Stimulated activated CD8-positive, alpha-beta memory T cell treated with anti-CD3 and anti-CD28 coated beads, Interleukin-15, amount 100 ng/mL, for 1 hour (primary cell): ENCODE measurements around the gene ARHGEF3.

Experiments
- DNase-seq: peaks from one replicate; pipeline ENCODE4 v3.0.0-alpha.2; 2020; ENCODE audit warnings: low read depth

ARHGEF3 gene

DNA sequence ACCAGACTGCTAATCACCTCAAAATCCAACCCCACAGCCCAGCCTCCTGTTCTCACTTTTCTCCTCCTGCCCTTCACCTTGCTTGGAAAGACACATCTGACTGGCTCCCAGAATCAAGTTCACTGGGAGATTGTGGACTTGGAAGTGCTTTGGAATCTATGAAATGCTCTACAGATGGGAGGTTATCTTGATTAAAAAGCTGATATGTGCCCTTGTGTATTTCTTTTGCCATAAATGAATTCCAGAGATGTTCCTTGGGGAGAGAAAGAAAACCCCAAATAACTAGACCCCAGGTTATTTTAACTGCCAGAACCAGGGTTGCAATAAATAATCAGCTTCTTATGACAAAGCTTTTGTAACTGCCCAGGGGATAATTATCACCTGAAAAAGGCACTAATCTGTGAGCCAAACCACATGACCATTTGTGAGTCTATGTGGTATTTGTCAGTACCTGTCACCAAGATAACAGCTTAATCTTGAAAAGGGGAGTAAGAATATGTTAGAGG lies 21.7 kb upstream of the ARHGEF3 start:
- no peak for DNase-seq

DNA sequence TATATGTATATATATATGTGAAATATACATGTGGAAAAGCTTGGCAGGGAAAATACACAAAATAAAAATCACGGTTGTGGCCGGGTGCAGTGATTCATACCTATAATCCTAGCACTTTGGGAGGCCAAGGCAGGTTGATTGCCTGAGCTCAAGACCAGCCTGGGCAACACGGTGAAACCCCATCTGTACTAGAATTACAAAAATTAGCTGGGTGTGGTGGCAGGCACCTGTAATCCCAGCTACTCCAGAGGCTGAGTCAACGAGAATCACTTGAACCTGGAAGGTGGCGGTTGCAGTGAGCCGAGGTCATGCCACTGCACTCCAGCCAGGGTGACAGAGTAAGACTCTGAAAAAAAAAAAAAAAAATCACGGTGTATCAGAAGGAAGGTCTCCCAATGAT lies 20.8 kb upstream of the ARHGEF3 start:
- no peak for DNase-seq

DNA sequence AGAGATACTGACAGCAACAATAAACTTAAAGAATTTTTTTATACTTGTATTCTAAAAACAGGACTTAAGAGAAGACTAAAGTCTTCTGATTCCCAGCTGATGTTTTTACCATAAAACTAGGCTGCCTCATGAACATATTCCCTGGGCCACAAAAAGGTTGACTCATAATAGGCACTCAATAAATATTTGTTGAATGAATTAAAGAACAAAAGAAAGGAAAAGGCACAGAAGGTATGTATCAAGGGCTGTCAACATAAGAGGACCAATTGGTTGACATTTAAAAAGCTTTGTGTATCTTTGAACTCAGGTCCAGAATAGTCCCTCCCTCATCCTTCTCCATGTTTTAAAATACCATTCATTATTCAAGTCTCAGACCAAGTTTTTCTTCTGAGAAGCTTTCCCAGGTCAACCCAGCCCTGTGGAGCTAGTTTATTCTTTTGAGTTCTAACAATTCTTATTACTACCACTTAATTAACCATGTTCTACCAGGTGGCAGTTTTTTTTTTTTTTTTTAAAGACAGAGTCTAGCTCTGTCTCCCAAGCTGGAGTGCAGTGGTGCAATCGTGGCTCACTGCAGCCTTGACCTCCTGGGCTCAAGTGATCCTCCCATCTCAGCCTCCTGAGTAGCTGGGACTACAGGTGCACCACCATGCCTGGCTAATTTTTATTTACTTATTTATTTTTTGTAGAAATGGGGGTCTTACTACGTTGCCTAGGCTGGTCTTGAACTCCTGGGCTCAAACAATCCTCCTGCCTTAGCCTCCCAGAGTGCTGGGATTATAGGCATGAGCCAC lies 17.5 kb upstream of the ARHGEF3 start:
- DNase-seq: no peak

DNA sequence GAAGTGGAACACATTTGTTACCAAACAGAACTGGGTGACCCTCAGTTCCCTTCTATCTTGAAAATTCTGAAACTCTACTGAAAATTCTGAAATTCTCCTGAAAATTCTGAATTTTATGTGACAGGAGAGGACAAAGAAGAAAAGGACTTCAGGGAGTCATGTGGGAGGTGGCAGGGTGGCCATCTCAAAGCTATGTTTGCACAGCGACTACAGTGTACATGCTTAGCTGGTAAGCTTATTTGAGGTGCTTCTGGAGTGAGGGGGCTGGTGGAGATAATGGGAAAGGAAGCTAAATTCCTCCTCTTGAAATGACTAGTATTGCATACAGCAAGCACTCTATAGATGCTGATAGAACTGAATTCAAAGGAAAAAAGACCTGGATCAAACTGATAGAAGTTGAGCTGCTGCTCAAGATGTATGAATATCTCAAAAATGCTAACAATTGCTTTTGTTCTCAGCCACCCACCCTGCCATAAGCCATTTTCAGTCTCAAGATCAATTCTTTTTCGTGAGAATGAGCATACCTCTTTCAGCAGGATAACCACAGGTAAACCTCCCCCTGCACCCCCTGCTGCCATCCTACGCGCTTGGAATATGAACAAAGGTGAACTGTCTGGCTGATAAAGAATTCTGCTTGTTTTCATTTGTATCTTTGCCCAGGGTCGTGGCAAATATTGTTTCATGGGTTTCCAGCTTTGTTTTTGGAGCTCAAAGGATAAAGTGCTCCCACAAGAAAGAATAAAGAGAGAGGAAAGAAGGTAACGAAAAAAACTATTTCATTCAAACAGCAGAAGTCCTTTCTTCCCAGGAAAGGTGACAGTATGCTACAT lies 16.6 kb upstream of the ARHGEF3 start:
- no peak for DNase-seq

DNA sequence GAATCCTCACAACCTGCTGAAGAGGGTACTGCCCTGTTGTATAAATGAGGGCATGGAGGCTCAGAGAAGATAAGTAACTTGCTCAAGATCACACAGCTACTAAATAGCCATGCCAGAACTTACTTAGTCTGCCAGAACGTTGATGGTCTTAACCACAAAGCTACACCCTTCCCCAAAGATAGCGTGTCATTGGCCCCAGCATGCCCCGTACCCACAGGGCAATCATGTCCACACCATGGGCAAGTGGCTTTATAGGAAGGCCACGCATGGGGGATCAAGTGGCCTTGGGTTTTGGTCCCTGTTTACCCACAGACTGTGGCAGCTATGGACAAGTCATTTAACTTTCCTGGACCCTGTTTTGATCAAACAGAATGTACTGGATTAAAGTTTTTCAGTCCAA lies 15.9 kb upstream of the ARHGEF3 start:
- DNase-seq: no peak

DNA sequence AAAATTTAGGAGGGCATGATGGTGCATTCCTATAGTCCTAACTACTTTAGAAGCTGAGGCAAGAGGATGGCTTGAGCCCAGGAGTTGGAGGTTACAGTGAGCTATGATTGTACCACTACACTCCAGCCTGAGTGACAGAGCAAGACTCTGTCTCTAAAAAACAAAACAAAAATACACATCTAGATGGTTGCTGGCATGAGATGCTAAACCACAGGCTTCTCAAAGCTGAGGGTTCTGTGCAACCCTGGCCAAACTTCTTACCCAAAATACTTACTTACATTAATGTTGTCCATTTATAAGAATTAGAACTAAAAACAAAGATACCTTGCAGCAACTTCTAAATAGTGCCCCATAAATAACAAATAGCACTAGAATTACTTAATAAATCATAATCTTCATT lies 14.3 kb upstream of the ARHGEF3 start:
- DNase-seq: no peak

DNA sequence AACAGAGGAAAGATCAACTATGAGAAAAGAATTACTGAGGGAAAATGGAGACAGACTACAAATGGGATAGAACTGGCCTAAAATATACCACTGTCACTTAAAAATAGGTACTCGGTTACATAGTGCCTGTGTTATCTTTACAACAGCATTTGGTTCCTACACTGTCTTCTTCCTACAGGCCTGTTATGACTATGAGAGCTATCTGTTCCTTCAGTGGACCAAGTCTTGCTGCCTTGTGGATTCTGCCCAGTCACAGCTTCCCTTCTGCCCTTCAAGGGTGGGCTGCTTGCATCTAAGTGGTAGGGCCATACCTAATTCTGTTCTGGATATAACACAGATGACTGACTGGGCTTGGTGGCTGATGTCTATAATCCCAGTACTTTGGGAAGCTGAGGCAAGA lies 13.8 kb upstream of the ARHGEF3 start:
- no peak for DNase-seq

DNA sequence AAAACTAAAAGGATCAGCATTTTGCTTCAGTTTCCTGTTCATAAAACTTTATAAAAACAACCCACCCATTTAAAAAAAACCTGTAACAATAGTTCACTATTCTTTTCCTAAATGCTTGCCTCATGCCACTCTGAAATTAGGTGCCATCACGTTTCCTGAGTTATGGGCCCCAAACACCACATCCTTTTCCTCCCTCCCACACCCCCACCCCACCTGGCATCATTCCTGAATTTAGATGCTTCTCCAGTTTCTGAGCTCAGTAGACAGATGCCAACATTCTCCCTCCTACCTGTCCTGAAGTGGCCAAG lies 11.9 kb upstream of the ARHGEF3 start:
- no peak for DNase-seq

DNA sequence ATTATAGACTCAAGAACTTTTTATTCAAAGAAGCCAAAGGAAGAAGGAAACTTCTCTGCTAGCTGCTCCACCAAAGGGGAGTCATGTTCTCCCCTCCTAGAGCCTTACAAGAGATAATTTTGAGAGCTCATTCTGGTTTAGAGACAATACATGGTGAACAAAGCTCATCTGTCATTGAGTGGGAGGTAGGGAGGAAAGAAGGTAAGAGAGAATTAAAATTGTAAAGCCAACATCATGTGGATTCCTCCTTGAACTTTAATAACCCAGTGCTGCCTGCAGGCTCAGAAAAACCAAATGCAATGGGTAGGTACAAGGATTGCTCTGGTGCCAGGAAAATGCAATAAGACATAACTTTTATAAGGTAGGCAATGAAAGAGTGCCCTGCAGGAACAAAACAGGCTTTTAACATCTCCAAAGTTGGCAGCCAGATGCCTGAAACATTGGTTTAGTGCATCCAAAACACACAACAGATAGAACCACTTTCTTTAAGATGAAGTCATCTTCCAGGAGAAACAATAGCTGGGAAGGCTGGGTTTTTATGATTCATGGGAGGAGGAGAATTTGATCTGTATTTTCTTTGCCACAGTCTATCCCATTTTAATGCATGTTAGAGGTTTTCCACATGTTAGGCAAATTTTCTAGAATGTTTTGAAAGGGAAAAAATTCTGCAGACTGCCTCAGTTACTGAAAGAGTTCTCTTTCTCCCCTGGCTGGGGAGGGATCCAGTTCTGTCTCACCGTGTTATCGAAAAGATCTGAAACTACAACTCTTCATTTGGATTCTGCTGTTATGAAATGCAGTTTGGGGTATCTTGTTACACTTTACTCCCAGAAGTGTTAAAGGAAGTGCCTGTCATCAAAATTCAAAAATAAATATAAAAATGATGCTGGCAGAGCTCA lies 11.3 kb upstream of the ARHGEF3 start:
- no peak for DNase-seq

DNA sequence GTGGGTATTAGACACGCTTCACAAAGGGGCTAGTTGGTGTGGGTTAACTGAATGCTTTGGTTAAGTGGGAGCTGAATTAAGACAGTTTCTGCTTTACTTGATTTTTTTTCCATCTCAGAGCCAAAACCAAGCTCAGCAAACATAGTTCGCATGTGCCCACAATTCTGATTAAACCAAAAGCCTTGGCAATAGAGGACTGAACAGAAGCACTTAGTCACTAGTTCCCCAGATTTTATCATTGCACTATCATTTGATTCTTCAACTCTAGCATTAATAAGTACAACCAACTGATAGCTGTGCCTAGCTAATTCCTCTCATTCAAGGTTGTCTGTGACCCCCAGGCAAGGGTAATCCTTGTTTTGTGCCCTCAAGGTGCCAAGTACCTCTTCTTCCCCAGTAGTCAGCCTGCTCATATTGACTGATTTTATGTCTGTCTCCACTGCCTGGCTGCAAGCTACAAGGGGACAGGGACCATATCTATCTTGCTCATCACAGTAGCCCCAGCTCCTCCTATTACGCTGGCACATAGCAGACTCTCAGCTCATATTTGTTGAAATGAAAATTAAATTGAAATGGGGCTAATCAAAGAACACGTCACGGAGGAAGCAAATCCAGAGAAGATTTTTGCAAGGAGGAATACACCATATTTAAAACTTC lies 9.9 kb upstream of the ARHGEF3 start:
- no peak for DNase-seq

DNA sequence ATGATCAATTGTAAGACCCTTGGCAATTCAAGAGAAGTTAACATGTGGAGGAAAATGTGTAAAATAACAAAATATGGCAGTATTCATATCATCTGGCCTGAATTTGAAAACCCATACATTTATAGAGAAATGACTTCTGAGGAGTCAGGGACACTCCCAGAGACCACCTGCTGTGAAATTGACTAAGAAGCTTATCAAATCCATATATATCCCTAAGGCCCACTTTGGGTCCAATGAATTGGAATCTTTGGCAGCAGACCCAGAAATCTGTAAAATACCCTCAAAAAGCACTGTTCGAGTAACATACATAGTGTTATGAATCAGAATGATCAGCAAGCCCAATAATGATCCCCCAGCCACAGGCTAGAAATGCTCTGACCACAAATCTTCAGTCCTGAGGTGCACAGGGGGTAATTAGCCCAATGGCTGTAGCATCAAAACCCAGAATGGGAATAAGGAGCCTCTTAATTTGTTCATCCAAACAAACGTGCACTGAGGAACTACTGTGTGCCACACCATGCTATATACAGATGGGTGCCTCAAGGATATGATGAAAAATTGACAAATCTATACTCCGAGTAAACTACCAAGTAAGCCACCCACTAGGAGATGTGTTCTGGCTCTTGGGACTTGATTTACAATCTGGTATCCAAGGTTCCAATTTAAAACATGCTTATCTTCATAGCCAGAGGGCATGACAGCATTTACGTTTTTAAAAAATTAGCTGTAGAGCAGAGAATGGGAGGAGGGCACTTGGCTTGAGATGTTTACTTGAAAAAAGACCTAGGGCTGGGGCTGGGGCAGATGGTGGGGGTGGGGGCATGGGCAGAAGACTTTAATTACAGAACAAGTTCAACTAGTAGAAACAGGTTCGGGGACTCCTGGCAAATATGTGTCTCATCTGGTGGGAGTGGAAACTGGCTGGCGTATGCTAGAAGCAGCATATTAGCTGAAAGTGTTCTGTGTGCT lies 9.1 kb upstream of the ARHGEF3 start:
- DNase-seq: no peak

DNA sequence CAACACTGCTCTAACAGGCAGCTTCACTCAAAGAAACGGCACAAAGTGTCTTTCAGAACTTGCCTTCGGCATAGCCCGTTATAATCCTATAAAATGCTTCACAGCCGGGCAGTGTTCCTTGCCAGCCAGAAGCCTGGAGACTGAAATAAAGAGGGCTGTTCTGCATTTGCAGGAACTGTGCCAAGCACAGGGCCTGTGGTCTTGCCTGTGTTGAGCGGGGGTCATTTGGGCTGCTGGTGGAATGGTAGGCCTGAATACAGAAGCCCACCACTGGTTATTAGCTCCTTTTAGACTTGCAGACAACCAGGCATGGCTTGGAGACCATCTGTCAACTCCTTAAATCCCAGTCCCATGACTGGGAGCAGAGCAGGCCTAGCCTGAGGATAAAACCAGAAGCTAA lies 4.7 kb upstream of the ARHGEF3 start:
- no peak for DNase-seq

DNA sequence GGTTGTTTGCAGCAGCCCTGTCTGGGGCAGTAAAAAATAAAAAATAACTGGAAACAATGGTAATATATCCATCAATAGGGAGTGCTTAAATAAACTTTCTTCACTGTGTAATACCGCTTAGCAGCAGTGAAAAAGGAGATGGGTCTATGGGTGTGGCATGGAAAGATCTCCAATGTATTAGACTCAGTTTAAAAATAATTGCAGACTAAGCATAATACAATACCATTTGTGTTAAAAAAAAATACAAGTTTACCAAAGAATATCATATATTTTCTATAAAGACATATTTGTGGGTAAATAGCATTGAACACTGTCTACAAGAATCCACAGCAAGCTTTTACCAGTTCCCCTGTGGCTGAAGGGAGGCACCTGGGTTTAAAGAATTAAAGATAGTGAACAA lies 1.0 kb upstream of the ARHGEF3 start:
- no peak for DNase-seq

DNA sequence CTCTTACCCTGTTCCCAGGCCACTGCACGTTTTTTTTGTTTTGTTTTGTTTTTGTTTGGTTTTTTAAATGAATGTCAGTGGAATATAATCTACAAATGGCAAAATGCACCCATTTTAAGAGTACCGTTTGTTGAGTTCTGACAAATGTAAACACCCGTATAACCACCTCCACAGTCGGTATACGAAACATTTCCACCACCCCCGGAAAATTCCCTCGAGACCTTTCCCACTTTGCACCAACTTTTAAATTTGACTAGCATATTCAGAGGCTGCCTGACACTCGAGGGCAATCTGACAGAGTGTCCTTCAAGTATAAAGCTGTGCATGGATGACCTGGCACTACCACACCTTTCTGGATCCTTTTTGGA lies 613 bp upstream of the ARHGEF3 start:
- DNase-seq: no peak

DNA sequence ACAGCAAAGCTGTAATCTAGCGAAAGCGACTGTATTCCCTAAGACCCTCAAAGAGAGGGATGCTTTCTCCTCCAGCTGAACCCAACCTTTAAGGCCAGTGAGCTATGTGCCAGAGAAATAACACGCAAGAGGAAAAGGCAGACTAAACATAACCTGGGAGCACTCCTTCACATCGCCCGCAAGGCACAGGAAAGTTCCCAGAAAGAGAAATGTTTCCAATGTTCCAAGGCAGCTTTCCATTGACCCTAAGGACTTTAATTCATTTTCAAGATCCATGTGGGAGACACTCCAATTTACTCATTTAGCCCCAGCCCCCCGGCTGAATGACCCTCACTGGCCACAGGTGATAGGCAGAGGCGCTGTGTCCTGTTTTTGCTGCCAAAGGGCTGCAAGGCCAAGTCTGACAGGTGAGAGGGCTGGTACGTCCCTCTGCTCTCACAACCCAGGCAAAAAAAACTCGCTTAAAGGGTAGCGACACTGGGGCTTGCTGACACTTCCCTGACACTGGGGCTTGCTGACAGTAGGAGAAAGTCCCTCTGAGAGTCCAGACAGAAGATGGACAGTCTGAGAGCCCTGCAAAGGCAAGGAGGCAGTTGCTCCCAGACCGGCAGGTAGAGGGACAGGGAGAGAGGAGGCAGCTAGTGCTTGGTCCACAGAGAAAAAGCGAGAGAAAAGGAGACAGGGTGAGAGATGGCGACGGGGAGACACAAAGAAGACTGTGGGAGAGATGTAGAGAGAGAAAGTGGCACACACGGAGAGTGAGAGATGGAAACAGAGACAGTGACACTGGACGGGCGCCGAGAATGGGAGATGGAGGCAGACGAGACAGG lies 702 bp downstream of the ARHGEF3 start:
- DNase-seq: no peak

DNA sequence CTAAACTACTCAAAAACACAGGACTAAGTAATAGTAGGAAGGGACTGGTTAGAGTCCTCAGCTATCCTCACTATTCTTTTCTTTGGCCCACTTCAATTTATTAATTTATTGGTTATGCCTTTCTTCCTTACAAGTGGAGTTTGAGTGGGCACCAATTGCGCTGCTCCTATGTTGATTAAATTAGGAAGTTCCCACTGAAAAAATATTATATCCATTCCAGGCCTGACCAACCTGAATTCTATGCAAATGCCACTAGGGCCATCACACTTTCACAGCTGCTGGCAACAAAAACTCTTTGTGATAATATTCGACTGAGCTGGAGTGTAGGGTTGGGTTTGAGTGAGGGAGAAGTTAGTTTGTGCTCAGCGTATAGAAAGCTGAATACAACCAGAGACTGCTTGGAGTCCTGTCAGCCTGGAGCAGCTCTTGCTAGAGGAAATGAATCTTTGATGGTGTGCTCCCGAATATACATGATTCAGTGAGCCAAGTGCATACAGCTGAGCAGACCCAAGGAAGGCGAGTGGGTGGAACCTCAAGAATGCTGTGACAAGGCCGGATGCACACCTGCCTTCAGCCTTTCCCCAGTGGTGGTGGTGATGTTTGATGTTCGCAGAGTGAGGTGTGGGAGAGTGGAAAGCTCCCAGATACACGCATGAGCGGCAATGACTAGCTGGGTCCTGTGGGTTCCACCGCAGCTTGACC lies 1.5 kb downstream of the ARHGEF3 start:
- DNase-seq: peak; percentile 49

DNA sequence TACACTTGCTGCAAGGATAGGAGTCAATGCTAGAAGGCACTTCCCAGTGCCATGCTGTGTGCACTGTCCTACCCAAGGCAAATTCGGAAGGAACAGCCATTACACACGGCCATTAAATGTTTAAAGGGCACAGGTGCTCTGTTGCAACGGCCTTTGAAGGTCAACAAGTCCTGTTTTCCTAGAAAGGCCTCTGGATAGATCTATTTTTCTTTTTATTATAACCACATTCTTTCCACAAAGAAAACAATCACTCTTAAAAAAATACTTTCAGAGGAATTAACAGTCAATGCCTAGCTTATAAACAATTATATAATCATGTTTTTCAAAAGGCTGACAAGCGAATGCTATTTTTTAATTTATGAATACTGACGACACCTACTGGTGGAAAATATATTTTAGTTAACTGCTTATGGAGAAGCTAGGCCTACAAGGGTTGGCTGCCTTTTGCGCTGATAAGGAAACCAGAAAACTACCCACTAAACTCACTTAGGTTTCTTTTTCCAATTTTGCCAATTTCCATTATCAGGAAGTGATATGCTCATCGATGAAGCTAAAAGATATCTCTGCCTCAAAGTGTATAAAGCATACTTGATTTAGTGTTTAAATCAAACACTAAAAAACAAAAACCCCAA lies 2.4 kb downstream of the ARHGEF3 start:
- no peak for DNase-seq

DNA sequence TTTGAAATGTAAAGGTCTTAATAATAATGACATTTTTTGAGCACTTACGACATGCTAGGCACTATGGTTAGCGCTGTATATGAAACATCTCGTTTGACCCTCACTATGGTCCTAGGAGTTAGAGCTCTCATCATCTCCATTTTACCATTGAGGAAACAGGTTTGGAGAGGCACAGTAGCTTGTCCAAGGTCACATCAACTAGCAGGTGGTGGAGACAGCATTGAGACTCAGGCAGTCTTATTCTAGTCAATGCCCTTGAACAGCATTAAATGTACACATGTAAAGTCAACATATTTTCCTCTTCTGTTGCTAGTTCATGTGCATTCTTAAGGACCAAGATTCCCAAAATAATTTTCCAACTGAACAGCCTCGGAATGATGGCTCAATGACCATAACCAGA lies 4.8 kb downstream of the ARHGEF3 start:
- no peak for DNase-seq

DNA sequence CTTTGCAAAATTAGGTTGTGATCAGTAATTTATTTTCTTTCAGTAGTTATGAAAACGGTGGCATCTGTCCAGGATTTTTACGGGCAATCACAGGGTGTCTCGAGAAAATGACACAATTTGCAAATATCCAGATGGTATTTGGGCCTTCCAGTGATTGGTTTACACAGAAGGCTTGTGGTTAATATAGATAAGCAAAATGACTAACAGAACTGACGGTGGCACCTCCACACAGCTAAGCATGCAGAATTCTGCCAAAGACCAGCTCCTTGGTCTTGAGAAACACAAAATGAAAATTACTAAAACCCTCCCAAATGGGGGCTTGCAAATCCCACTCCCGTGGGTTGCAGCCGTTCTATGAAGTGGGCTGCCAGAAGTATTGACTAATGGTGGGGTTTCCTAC lies 5.5 kb downstream of the ARHGEF3 start:
- DNase-seq: no peak
